ENCODE results near the gene PDLIM3.

PDLIM3 gene

GRCh38 chr4:185522451-185522850 lies 12.9 kb downstream of the PDLIM3 start (continued):
- TF ChIP-seq PATZ1 (tag by site-specific recombination; IDR thresholded peaks at IDR 0.05) (no peak), TSHZ1 (tag by site-specific recombination; IDR thresholded peaks at IDR 0.05; ENCODE audit: borderline replicate concordance) (no peak), ZNF510 (tag by site-specific recombination; IDR thresholded peaks at IDR 0.05; ENCODE audit: insufficient replicate concordance) (no peak)

GRCh38 chr4:185520119-185520518 lies 15.2 kb downstream of the PDLIM3 start:
- peaks cover 0 to 11% of the 10 kb centered on the region in 2 experiments; a peak in 2 of 3 replicates for H3K36me3 ChIP-seq (ENCODE audit: control insufficient read depth in 2 of 2, insufficient read depth in 1 of 2, low read length in 2 of 2)
- H3K9me3 ChIP-seq (ENCODE audit: control insufficient read depth, insufficient read depth, low read depth, low read length) = no peaks in the 10 kb centered on the region
- no peaks in the 10 kb centered on the region for H3K4me1 ChIP-seq (ENCODE audit: control insufficient read depth, insufficient read depth, low read length)
- TF ChIP-seq PRDM4 (tag by site-specific recombination; IDR thresholded peaks at IDR 0.05) = no peak
- TF ChIP-seq ZBTB10 (tag by site-specific recombination; IDR thresholded peaks at IDR 0.05) = no peak
- TF ChIP-seq MZF1 (tag by site-specific recombination; IDR thresholded peaks at IDR 0.05; ENCODE audit: borderline replicate concordance) = no peak
- no peak for TF ChIP-seq ZNF514 (tag by site-specific recombination; IDR thresholded peaks at IDR 0.05)
- TF ChIP-seq HOXA7 (CRISPR knock-in tag; IDR thresholded peaks at IDR 0.05; ENCODE audit: borderline replicate concordance) = no peak
- no peak for TF ChIP-seq ZNF155 (tag by site-specific recombination; IDR thresholded peaks at IDR 0.05)
- POLR2A ChIA-PET = no interaction called here
- no peak overlapping the region for H3K4me3 ChIP-seq (ENCODE audit: low read depth, low read length)
- CTCF ChIA-PET = no interaction called here
- H3K27ac ChIP-seq (ENCODE audit: extremely low read depth, low read depth, low read length) = no peak overlapping the region

GRCh38 chr4:185518494-185518893 lies 16.8 kb downstream of the PDLIM3 start:
- Histone ChIP-seq H3K9me3 (ENCODE audit: control insufficient read depth, insufficient read depth, low read depth, low read length) (no peaks in the 10 kb centered on the region), H3K27ac (ENCODE audit: extremely low read depth, low read depth, low read length) (no peak overlapping the region), H3K4me1 (ENCODE audit: control insufficient read depth, insufficient read depth, low read length) (no peaks in the 10 kb centered on the region), H3K4me3 (ENCODE audit: low read depth, low read length) (no peak overlapping the region), H3K36me3 (ENCODE audit: control insufficient read depth in 2 of 2, insufficient read depth in 1 of 2, low read length in 2 of 2) (peaks cover 0 to 23% of the 10 kb centered on the region in 2 experiments; a peak in 2 of 3 replicates)
- ChIA-PET POLR2A (no interaction called here), CTCF (no interaction called here)
- TF ChIP-seq TRIM28 (IDR thresholded peaks at IDR 0.05; ENCODE audit: borderline replicate concordance, low read length) (no peak), PRDM4 (tag by site-specific recombination; IDR thresholded peaks at IDR 0.05) (peak; percentile 83)

Measured in HEK293 (cell line).